Activated T-cell treated with anti-CD3 and anti-CD28 coated beads, Interleukin-2, amount 50 U/mL, for 24 hours (primary cell): ENCODE data around the gene IQCH.
"Not testable (repeated sequence)": the region's sequence is repeated elsewhere in the genome, so short reads cannot be mapped to it uniquely, and the experiment has no call there.

ENCODE experiments used
- DNase-seq: peaks from one replicate; pipeline ENCODE4 v3.0.0-alpha.2; 2020
- H3K27ac Mint-ChIP-seq: 2 replicates; pipeline ENCODE4 v1.8.0; 2020; ENCODE audit warnings: mild to moderate bottlenecking, mixed read lengths
- H3K27me3 Mint-ChIP-seq: 2 replicates; pipeline ENCODE4 v1.8.0; 2020; ENCODE audit warnings: mixed read lengths
- H3K36me3 Mint-ChIP-seq: 2 replicates; pipeline ENCODE4 v1.8.0; 2020; ENCODE audit warnings: low read depth, mixed read lengths
- H3K4me1 Mint-ChIP-seq: 2 replicates; pipeline ENCODE4 v1.8.0; 2020; ENCODE audit warnings: low read depth, mixed read lengths
- H3K4me3 Mint-ChIP-seq: 2 replicates; pipeline ENCODE4 v1.8.0; 2020; ENCODE audit warnings: mild to moderate bottlenecking, moderate library complexity, mixed read lengths
- H3K9me3 Mint-ChIP-seq: 2 replicates; pipeline ENCODE4 v1.8.0; 2020; ENCODE audit warnings: mixed read lengths

The IQCH gene

GRCh38 chr15:67230504-67230903, 24.1 kb upstream of the IQCH start:
- Mint-ChIP-seq H3K36me3 (peaks cover 93% of the 10 kb centered on the region), H3K4me3 (no peak overlapping the region), H3K27ac (peak overlapping the region; percentile 49), H3K27me3 (no peaks in the 10 kb centered on the region), H3K4me1 (peaks cover 9% of the 10 kb centered on the region), H3K9me3 (no peaks in the 10 kb centered on the region)
- DNase-seq: no peak

- H3K4me3 Mint-ChIP-seq: no peak overlapping the region
- H3K9me3 Mint-ChIP-seq: no peaks in the 10 kb centered on the region
- peaks cover 89% of the 10 kb centered on the region for H3K36me3 Mint-ChIP-seq
- peaks cover 12% of the 10 kb centered on the region for H3K4me1 Mint-ChIP-seq
- H3K27ac Mint-ChIP-seq: no peak overlapping the region
- no peak for DNase-seq
- no peaks in the 10 kb centered on the region for H3K27me3 Mint-ChIP-seq
Measured at GRCh38 chr15:67232591-67232990, 22.0 kb upstream of the IQCH start.

DNA sequence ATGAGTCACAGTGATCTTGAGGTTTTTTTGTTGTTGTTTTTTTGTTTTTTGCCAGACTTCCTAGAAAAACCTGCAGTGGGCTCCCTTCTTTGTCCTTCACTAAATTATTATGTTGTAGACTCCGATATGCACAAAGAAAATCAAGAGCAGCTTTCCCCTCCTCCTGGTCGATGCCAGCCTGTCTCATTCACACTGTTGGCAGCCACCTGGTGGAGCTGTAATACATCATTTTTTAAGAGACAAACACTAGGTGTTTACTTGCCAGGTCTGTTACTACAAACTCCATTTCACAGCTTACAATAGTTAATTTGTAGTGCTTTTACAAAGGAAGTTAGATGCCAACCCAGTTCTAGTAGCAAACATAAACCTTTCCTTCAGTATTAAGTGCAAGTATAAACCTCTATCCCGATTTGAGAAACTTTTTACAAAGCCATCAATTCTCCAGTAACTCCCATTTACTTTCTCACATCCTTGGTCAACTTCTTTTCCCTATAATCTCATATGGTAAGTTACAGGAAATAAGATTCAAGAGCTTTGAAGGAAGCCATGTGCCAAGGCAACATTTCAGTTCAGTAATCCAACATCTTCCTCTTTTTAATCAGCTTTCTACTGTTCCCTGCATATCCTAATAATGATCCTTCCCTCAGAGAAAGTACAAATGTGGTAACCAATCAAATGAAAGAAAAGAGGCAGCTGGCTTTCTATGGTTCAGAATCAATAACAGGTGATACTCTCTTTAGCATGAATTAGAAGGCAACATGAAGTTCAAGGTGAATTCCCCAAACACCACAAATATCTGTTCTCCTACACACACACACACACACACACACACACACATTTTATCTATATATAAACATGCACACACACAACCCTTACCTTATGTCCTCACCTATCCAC, 14.1 kb upstream of the IQCH start:
- Mint-ChIP-seq H3K27ac (peak overlapping the region; percentile 91), H3K36me3 (peaks cover 44% of the 10 kb centered on the region), H3K4me1 (peaks cover 64% of the 10 kb centered on the region), H3K4me3 (peak overlapping the region; percentile 43), H3K27me3 (no peaks in the 10 kb centered on the region), H3K9me3 (no peaks in the 10 kb centered on the region)
- DNase-seq: no peak

DNA sequence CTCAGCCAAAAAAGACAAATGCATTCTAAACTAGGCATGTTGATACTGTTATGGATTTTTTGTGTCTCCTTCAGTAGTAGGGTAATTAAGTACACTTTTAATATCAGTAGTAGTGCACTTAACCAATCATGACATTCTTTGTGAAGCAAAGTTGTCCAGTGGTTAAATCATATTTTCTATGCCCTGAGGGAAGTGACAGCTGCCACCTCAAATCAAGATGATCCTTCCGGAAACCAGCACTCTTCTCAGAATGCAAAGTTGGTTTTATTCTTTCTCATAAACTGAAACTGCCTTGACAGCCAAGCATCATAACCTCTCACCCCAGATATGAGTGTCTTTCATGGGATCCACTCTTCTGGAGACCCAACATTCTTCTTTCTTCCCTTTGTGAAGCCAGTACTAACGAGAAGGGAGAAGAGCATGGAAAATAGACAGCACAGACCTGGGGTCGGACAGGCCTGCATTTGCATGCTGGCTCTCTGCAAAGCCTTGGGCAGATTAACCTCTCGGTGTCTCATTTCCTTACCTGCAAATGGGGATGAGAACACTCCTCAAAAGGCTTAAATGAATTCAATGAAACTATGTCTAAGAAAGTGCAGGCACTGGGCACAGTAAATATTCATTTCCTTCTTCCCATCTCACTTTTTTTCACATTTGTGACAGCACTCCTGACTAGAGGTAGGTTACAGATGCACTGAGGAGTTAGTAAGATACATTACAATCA, 13.3 kb upstream of the IQCH start:
- Mint-ChIP-seq H3K27ac (peak overlapping the region; percentile 91), H3K4me3 (peak overlapping the region; percentile 40), H3K9me3 (no peaks in the 10 kb centered on the region), H3K27me3 (no peaks in the 10 kb centered on the region), H3K36me3 (peaks cover 44% of the 10 kb centered on the region), H3K4me1 (peaks cover 68% of the 10 kb centered on the region)
- peak; percentile 50 for DNase-seq

DNA sequence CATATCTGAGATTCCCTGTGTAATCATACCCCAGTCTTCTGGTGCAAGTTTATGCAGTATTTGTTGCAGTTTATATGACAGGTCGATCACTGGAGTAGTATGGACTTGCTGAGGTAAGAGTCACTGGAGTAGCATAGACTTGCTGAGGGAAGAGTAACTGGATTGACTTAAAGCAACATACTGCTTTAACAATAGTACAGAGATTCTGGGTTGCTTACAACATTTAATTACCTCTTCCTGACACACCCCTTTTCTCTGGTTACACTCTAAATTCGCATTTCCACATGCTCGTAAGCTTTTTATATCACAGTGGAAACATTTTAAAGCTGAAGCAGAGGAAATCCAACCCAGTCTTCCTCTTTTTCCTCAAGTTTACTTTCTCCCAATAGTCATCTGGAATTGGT, 11.9 kb upstream of the IQCH start:
- peak overlapping the region; percentile 63 for H3K27ac Mint-ChIP-seq
- H3K4me1 Mint-ChIP-seq: peaks cover 77% of the 10 kb centered on the region
- H3K9me3 Mint-ChIP-seq: peaks cover 4% of the 10 kb centered on the region
- DNase-seq: no peak
- H3K27me3 Mint-ChIP-seq: no peaks in the 10 kb centered on the region
- peaks cover 52% of the 10 kb centered on the region for H3K36me3 Mint-ChIP-seq
- no peak overlapping the region for H3K4me3 Mint-ChIP-seq

DNA sequence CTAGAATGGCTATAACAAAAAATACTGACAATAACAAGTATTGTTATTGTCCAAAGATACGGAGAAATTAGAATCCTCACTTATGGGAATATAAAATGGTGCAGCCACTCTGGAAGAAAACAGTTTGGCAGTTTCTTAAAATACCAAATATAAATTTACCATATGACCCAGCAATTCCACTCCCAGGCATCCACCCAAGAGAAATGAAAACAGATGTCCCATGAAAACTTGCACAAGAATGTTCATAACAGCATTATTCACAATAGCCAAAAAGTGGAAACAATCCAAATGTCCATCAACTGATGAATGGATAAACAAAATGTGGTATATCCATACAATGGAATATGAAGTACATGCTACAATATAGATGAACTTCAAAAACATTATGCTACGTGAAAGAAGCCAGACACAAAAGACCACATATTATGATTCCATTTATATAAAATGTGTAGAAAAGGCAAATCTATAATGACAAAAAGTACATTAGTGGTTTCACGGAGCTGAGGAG, 9.6 kb upstream of the IQCH start:
- Mint-ChIP-seq H3K4me1 (peaks cover 78% of the 10 kb centered on the region), H3K4me3 (no peak overlapping the region), H3K27ac (no peak overlapping the region), H3K27me3 (no peaks in the 10 kb centered on the region), H3K36me3 (peaks cover 64% of the 10 kb centered on the region), H3K9me3 (peaks cover 4% of the 10 kb centered on the region)
- no peak for DNase-seq

GRCh38 chr15:67246606-67247005, 8.0 kb upstream of the IQCH start:
- Mint-ChIP-seq H3K4me1 (peaks cover 74% of the 10 kb centered on the region), H3K36me3 (peaks cover 73% of the 10 kb centered on the region)
- not testable (repeated sequence) for H3K27me3 Mint-ChIP-seq, H3K27ac Mint-ChIP-seq, DNase-seq, H3K4me3 Mint-ChIP-seq, H3K9me3 Mint-ChIP-seq

GRCh38 chr15:67248011-67248505, 6.5 kb upstream of the IQCH start:
- Mint-ChIP-seq H3K27me3 (no peaks in the 10 kb centered on the region), H3K36me3 (peaks cover 76% of the 10 kb centered on the region), H3K4me1 (peaks cover 74% of the 10 kb centered on the region), H3K27ac (peak overlapping the region; percentile 84), H3K9me3 (peaks cover 4% of the 10 kb centered on the region), H3K4me3 (peak overlapping the region; percentile 4)
- no peak for DNase-seq

DNA sequence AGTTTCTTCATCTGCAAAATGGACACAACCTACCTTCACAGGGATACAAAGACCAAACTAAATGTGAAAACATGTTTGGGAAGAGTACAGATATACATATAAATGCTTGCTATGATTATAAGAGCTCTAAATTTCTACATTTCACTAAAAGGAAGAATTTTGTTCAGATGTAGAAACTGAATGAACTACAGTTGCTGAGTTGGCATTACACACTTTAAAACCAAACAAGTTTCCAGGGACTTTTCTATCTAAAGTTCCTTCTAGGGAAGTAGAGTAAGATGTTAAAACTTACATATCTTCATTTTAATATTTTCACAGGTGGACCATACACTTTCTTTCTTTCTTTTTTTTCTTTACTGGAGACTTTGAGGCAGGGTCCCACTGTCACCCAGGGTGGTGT, 4.8 kb upstream of the IQCH start:
- peaks cover 4% of the 10 kb centered on the region for H3K9me3 Mint-ChIP-seq
- H3K27me3 Mint-ChIP-seq: no peaks in the 10 kb centered on the region
- H3K27ac Mint-ChIP-seq: peak overlapping the region; percentile 44
- no peak overlapping the region for H3K4me3 Mint-ChIP-seq
- H3K4me1 Mint-ChIP-seq: peaks cover 70% of the 10 kb centered on the region
- peaks cover 81% of the 10 kb centered on the region for H3K36me3 Mint-ChIP-seq
- DNase-seq: no peak

- peaks cover 68% of the 10 kb centered on the region for H3K36me3 Mint-ChIP-seq
- no peak overlapping the region for H3K4me3 Mint-ChIP-seq
- H3K4me1 Mint-ChIP-seq: peaks cover 68% of the 10 kb centered on the region
- H3K27ac Mint-ChIP-seq: no peak overlapping the region
- no peak for DNase-seq
- H3K9me3 Mint-ChIP-seq: peaks cover 4% of the 10 kb centered on the region
- H3K27me3 Mint-ChIP-seq: peaks cover 3% of the 10 kb centered on the region
Measured at GRCh38 chr15:67251318-67251717, 3.3 kb upstream of the IQCH start.

- H3K36me3 Mint-ChIP-seq: peaks cover 51% of the 10 kb centered on the region
- peak overlapping the region; percentile 94 for H3K4me3 Mint-ChIP-seq
- H3K27me3 Mint-ChIP-seq: peaks cover 3% of the 10 kb centered on the region
- no peak for DNase-seq
- H3K4me1 Mint-ChIP-seq: peaks cover 52% of the 10 kb centered on the region
- no peaks in the 10 kb centered on the region for H3K9me3 Mint-ChIP-seq
- peak overlapping the region; percentile 98 for H3K27ac Mint-ChIP-seq
Measured at GRCh38 chr15:67253101-67253500, 1.5 kb upstream of the IQCH start.

DNA sequence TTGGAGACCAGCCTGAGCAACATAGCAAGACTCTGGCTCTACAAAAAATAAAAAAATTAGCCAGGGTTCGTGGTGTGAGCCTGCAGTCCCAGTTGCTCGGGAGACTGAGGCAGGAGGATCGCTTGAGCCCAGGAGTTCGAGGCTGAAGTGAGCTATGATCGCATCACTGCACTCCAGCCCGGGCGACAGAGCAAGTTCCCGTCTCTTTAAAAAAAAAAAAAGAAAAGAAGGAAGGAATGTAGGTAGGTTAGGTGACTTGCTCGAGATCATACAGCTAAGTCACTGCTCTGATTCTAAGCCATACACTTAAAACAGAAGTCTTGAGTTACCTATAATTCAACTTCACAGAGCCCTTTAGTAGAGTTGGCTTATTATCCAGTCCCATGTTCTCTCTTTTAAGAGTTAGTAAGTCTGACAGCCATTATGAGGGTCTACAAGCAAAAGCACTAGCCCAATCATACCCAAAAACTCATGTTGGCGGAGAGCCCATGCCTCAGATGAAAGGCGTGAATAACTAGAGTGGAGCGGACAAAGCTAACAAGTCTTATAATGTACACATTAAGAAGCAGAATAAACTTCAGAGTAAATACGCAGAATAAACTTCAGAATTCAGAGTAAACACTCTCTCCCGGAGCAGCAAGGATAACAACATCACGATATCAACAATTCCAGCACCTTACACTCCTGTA, 893 bp upstream of the IQCH start:
- Mint-ChIP-seq H3K4me3 (peak overlapping the region; percentile 94), H3K9me3 (no peaks in the 10 kb centered on the region), H3K27ac (peak overlapping the region; percentile 98), H3K27me3 (peaks cover 3% of the 10 kb centered on the region), H3K36me3 (peaks cover 47% of the 10 kb centered on the region), H3K4me1 (peaks cover 46% of the 10 kb centered on the region)
- DNase-seq: no peak

GRCh38 chr15:67256051-67256450, 1.5 kb downstream of the IQCH start:
- Mint-ChIP-seq H3K27ac (no peak overlapping the region), H3K9me3 (no peaks in the 10 kb centered on the region), H3K4me1 (peaks cover 32% of the 10 kb centered on the region), H3K4me3 (peak overlapping the region; percentile 94), H3K27me3 (peaks cover 3% of the 10 kb centered on the region), H3K36me3 (peaks cover 33% of the 10 kb centered on the region)
- no peak for DNase-seq

GRCh38 chr15:67258412-67258811, 3.8 kb downstream of the IQCH start:
- peaks cover 15% of the 10 kb centered on the region for H3K36me3 Mint-ChIP-seq
- not testable (repeated sequence) for H3K27me3 Mint-ChIP-seq, H3K4me3 Mint-ChIP-seq, H3K9me3 Mint-ChIP-seq, H3K27ac Mint-ChIP-seq, DNase-seq
- H3K4me1 Mint-ChIP-seq: peaks cover 12% of the 10 kb centered on the region
